SK-N-MC (cell line): ENCODE measurements around the gene B4GALT6.

Experiments
- EZH2 ChIP-seq: fragments of 200-600 bp; sonication (generic); IDR thresholded peaks from one replicate; pipeline ENCODE4 v1.6.1; 2017; ENCODE audit warnings: antibody characterized with exemption
- FOXP2 ChIP-seq: optimal IDR thresholded peaks from 2 replicates; pipeline ENCODE3; 2011; ENCODE audit warnings: mild to moderate bottlenecking, moderate library complexity; ENCODE audit not compliant: insufficient read depth; ENCODE audit errors: extremely low read length, control extremely low read depth
- POLR2AphosphoS5 ChIP-seq: IDR thresholded peaks from 2 replicates; pipeline ENCODE4 v1.6.1; 2012; ENCODE audit warnings: mild to moderate bottlenecking, low read depth, low read length, borderline replicate concordance

- TF ChIP-seq EZH2 (no peak), POLR2AphosphoS5 (no peak), FOXP2 (no peak)
These were observed 107.7 kb downstream of the B4GALT6 start for GRCh38 chr18:31576670-31577069.
